NK-92 (cell line): ENCODE results near the gene RABEP1.

Experiments used
- DNase-seq: peaks from one replicate; lab custom pipeline; 2025; ENCODE audit not compliant: unreplicated experiment; lab: John Stamatoyannopoulos, UW

RABEP1 gene

DNA sequence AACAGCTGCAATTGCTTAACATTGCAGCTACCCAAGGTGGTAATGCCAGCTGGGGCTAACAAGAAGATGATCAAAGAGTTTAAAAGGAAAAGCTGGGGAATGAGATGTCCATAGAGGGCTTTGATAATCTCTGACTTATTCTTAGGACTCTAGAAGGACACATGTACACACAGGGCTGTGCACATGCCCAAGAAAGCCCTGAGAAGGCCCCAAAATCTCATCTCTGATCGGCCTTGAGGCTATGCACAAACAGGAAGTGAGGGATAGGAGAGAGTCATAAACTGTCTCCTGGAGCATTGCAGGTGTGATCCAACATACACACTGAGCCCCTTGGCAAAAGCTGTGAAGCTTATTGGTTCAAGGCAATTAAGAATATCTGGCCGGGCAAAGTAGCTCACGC lies 17.2 kb upstream of the RABEP1 start:
- no peak for DNase-seq

GRCh38 chr17:5269241-5269960 lies 12.7 kb upstream of the RABEP1 start:
- DNase-seq: no peak

- no peak for DNase-seq
Measured at GRCh38 chr17:5272322-5272721, 9.8 kb upstream of the RABEP1 start.

DNA sequence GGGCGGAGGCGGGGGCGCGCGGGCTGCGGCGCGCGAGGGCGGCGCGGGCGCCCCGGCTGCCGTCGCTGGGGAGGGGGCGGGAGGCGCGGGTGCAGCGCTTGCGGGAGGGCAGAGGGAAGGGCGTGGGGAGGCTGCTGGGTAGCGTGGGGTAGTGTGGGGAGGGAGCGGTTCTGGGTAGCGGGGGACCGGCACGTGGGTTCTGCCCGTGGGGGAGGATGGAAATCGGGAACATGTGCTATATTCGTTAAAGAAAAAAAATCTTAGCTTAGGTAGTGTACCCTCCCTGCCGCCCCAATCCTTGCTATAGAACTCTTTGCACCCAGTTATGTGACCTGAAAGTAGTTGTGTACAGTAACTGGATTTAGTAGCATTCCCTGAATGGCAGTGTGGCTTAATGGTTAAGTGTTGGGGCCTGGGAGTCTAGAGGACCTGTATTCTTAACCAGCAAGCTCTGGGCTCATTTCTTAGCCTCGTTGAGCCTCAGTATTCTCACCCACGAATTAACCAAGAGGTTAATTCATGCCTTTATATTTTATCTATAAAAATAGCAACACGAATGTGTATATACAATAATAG lies 646 bp downstream of the RABEP1 start:
- no peak for DNase-seq

- no peak for DNase-seq
Measured at GRCh38 chr17:5283571-5284315, 1.7 kb downstream of the RABEP1 start.

DNA sequence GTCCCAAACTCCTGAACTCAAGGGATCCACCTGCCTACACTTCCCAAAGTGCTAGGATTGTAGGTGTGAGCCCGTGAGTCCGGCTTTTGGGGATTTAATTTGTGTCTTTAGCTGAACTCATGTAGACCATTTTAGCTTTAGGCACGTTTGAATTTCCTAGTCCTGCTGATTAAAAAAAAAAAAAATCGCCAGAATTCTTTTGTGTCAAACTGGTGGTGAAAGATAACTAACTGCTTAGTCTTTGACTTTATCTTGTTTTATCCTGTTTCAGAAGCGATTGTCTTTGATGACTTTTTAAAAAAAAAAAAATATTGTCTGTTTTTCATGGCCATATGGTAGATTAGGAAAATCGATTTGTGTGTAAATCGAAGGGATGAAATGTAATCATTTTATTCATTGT lies 2.6 kb downstream of the RABEP1 start:
- DNase-seq: no peak

GRCh38 chr17:5286846-5287245 lies 4.8 kb downstream of the RABEP1 start:
- DNase-seq: no peak

DNA sequence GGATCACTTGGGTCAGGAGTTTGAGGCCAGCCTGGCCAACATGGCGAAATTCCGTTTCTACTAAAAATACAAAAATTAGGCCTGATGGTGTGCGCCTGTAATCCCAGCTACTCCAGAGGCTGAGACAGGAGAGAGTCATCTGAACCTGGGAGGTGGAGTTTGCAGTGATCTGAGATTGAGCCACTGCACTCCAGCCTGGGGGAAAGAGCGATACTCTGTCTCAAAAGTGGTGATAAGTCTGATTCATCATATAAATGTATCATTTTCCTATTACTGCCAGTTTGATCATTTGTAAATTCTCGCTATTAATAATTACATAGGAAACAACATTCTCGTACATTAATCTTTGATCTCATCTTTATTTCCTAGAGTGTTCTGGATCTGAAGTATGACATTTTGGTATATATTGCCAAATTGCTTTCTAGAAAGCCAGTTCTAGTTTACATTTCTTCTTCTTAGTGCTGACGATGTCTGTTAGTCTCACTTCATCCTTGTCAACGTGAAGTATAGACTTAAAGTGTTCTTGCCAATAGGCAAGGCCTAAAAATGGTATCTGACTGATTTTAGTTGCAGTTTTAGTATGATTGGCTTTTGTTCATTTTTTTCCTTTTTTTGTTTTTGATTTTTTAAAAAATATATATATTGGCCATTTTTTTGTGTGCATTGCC lies 9.7 kb downstream of the RABEP1 start:
- DNase-seq: no peak

DNA sequence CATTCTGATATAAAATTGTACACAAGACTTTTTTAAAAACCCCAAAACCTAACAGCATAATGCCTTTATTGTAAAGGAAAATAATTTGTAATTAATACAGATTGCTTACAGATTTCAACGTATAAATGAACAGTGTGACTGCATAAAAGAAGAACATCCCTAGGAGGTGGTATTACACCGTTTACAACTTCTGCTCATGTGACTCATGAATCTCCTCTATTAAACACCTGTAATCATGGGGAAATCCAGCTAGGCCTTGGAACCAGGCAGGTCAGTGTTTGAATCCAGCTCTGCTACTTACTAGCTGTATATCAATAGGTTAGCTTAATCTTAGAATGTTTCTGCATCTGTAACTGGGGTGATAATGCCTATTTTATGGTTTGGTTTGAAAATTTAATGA lies 15.2 kb downstream of the RABEP1 start:
- DNase-seq: no peak

DNA sequence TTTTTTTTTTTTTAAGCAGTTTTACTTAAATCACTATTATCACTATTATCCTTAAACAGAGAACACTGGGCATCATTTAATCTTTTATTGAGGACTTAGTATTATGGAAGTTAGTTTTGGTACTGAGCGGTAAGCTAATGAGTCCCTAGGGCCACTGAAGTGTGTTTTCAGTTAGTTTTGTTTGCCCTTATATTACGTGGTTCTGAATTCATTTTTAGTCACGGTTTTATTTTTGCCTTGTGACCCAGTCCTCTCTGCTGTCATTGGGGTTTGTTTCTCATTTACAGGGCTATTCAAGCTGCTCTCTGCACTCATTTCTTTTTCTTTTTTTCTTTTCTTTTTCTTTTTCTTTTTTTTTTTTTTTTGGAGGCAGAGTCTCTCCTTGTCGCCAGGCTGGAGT lies 17.3 kb downstream of the RABEP1 start:
- no peak for DNase-seq

GRCh38 chr17:5304636-5305035 lies 22.6 kb downstream of the RABEP1 start:
- DNase-seq: no peak

DNA sequence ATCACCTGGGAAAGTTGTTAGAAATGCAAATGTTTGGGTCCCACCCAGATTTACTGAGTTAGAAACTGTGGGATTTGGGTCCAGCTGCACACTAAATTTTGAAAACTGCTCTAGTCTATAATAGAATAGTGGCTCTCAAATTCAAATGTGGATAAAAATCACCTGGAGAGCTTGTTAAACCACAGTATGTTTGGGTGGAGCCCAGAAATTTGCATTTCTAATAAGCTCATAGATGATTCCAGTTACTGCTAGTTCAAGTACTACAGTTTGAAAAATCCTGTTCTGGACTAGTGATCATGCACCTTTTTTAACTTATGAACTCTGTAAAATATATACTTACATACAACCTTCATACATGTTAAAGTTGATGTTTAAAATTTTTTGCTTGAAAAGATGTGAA lies 27.8 kb downstream of the RABEP1 start:
- DNase-seq: no peak

GRCh38 chr17:5325851-5326250 lies 43.8 kb downstream of the RABEP1 start:
- DNase-seq: no peak

- DNase-seq: no peak
Measured at GRCh38 chr17:5329784-5330557, 47.9 kb downstream of the RABEP1 start.

DNA sequence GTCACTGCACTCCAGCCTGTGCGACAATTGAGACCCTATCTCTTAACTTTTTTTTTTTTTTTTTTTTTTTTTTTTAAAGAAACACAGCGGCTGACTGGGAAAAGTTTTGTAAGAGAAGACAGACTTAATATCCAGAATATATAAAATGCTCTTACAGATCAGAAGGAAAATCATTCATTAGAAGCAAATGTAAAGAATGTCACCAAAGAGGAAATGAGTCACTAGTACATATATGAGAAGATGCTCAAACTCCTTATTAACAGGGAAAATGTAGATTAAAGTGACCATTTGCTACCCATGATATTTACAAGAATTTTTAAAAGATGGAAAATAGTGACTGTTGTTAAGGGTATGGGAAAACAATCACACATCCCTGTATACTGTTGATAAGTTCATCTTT lies 48.9 kb downstream of the RABEP1 start:
- no peak for DNase-seq

GRCh38 chr17:5331506-5331905 lies 49.4 kb downstream of the RABEP1 start:
- no peak for DNase-seq

DNA sequence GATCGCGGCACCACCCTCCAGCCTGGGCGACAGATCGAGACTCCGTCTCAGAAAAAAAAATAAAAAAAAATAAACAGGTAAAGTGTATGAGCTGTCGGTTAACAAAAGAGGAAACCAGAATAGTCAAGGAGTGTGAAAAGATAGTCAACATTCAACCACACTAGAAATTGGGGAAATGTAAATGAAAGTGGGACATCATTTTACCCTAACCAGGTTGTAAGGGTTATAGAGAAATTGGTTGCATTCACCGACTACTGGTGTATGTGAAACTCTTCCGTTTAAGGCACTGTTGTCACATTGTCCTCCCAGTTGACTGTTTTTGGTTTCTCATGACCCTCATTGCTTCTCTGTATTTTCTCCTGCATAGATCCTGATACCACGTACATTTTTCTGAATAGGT lies 62.8 kb downstream of the RABEP1 start:
- DNase-seq: no peak

- no peak for DNase-seq
Measured at GRCh38 chr17:5352681-5353289, 70.7 kb downstream of the RABEP1 start.

DNA sequence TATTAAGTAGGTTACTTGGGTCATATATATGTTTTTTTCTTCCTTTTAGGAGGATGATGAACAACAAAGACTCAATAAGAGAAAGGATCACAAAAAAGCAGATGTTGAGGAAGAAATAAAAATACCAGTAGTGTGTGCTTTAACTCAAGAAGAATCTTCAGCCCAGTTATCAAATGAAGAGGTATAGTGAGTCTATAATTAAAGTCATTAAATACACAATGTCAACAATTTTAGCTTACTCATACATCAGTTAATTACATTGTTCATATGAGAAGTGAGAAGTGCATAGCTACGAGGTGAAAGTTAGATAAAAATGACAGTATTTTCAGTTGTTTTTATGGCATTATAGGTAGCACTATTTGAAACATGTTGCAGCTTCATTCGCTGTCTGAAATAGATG lies 72.2 kb downstream of the RABEP1 start:
- no peak for DNase-seq

GRCh38 chr17:5354886-5355415 lies 72.9 kb downstream of the RABEP1 start:
- DNase-seq: no peak
